Suprapubic skin (tissue), 4 donors: Measurements from ENCODE around the gene ZNF302. TPM values are rescaled to one million over a fixed set of nuclear protein-coding genes. Genes with fewer than 3 reads are reported as not detected.

Experiments used
- DNase-seq, 2 donors: peaks; one replicate each; pipeline ENCODE4 v3.0.0-alpha.2; 2019; ENCODE audit warnings: low spot score in 2 of 2
- H3K27ac ChIP-seq: fragments of 200-600 bp; sonication (generic); one replicate; pipeline ENCODE4 v1.5.1; 2019
- H3K27me3 ChIP-seq: fragments of 200-600 bp; sonication (generic); one replicate; pipeline ENCODE4 v1.5.1; 2019
- H3K36me3 ChIP-seq: fragments of 200-600 bp; sonication (generic); one replicate; pipeline ENCODE4 v1.5.1; 2019
- H3K4me1 ChIP-seq: fragments of 200-600 bp; sonication (generic); one replicate; pipeline ENCODE4 v1.5.1; 2019
- H3K4me3 ChIP-seq: fragments of 200-600 bp; sonication (generic); one replicate; pipeline ENCODE4 v1.5.1; 2019; ENCODE audit warnings: mild to moderate bottlenecking
- H3K9me3 ChIP-seq: fragments of 200-600 bp; sonication (generic); one replicate; pipeline ENCODE4 v1.5.1; 2019
- EP300 ChIP-seq: sonication (generic); formaldehyde crosslinking; IDR thresholded peaks from one replicate; pipeline ENCODE4 v1.6.1; 2017; ENCODE audit warnings: antibody characterized with exemption
- POLR2A ChIP-seq, 2 donors: fragments of 450-650 bp; IDR thresholded peaks; one replicate each; pipeline ENCODE4 v1.6.1; 2017; ENCODE audit warnings: antibody characterized with exemption in 2 of 2, mild to moderate bottlenecking in 2 of 2, moderate library complexity in 2 of 2
- POLR2AphosphoS5 ChIP-seq, 3 donors: sonication (generic); formaldehyde crosslinking; IDR thresholded peaks; one replicate each; pipeline ENCODE4 v1.6.1; 2017; ENCODE audit warnings: antibody characterized with exemption in 3 of 3
- WGBS: methylation state at CpG from one replicate; pipeline ENCODE4 v1.1.5; 2018; 5-methylcytosine and 5-hydroxymethylcytosine counted together
- total RNA-seq, 4 donors: library from RNA; depleted of rRNA; stranded (reverse); fragments of >200 nt; gene quantifications; one replicate each; pipeline ENCODE4 v1.1.0, GENCODE V29; 2016
- TF ChIP-seq, protein P1 (sequence below), 2 donors: fragments of 200-600 bp in 1 of 2; fragments of 450-650 bp in 1 of 2; sonication (generic) in 1 of 2; IDR thresholded peaks; one replicate each; pipeline ENCODE4 v1.5.1; 2016 to 2019; ENCODE audit warnings: antibody characterized with exemption in 2 of 2, mild to moderate bottlenecking in 1 of 2, moderate library complexity in 1 of 2

The ZNF302 gene
- total RNA-seq, 4 donors from 2014 or later, result 9.8 to 33.8 (median 21.4) TPM

GRCh38 chr19:34715357-34715756, 37.9 kb downstream of the ZNF302 start:
- Histone ChIP-seq H3K27me3 (peaks cover 4% of the 10 kb centered on the region), H3K9me3 (no peaks in the 10 kb centered on the region), H3K36me3 (no peaks in the 10 kb centered on the region), H3K4me1 (no peaks in the 10 kb centered on the region), H3K27ac (no peak overlapping the region), H3K4me3 (no peak overlapping the region)
- TF ChIP-seq POLR2A (IDR thresholded peaks at IDR 0.05) (no peak), EP300 (no peak), POLR2AphosphoS5 (IDR thresholded peaks at IDR 0.05) (no peak)
- TF ChIP-seq, protein P1, sequence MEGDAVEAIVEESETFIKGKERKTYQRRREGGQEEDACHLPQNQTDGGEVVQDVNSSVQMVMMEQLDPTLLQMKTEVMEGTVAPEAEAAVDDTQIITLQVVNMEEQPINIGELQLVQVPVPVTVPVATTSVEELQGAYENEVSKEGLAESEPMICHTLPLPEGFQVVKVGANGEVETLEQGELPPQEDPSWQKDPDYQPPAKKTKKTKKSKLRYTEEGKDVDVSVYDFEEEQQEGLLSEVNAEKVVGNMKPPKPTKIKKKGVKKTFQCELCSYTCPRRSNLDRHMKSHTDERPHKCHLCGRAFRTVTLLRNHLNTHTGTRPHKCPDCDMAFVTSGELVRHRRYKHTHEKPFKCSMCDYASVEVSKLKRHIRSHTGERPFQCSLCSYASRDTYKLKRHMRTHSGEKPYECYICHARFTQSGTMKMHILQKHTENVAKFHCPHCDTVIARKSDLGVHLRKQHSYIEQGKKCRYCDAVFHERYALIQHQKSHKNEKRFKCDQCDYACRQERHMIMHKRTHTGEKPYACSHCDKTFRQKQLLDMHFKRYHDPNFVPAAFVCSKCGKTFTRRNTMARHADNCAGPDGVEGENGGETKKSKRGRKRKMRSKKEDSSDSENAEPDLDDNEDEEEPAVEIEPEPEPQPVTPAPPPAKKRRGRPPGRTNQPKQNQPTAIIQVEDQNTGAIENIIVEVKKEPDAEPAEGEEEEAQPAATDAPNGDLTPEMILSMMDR (IDR thresholded peaks at IDR 0.05), result no peak
- DNase-seq, result no peak

GRCh38 chr19:34722353-34722752, 44.9 kb downstream of the ZNF302 start:
- 38% methylated on average over 11 of the region's 11 CpGs for WGBS

DNA sequence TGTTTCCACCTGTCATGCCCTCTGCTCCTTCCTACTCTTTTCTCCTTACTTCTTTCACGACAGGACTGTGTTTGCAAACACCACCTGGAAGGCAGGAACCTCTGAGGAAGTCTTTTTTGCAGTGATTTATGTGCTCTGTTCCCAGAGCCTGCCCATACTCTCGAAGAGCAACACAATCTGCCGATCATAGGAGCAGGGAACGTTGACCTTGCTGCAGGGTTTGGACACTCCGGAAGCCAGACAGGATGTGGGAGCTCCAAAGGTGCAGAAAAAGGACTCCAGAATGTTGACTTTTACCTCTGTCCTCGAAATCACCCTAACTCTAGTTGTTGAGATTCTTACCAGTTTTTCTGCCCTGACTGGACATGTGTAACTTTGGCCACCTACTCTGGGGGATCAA, 47.9 kb downstream of the ZNF302 start:
- TF ChIP-seq POLR2A (IDR thresholded peaks at IDR 0.05) (no peak), EP300 (no peak), POLR2AphosphoS5 (IDR thresholded peaks at IDR 0.05) (no peak)
- TF ChIP-seq, protein P1 (IDR thresholded peaks at IDR 0.05), result no peak
- no peak for DNase-seq
- 20% methylated on average over 6 of the region's 6 CpGs for WGBS

More at GRCh38 chr19:34722353-34722752, 44.9 kb downstream of the ZNF302 start:
- Histone ChIP-seq H3K9me3 (no peaks in the 10 kb centered on the region), H3K36me3 (no peaks in the 10 kb centered on the region), H3K27me3 (peaks cover 25% of the 10 kb centered on the region), H3K27ac (no peak overlapping the region), H3K4me1 (no peaks in the 10 kb centered on the region), H3K4me3 (no peak overlapping the region)
- no peak for DNase-seq
- TF ChIP-seq EP300 (no peak), POLR2AphosphoS5 (IDR thresholded peaks at IDR 0.05) (no peak), POLR2A (IDR thresholded peaks at IDR 0.05) (no peak)
- TF ChIP-seq, protein P1 (IDR thresholded peaks at IDR 0.05), result no peak

DNA sequence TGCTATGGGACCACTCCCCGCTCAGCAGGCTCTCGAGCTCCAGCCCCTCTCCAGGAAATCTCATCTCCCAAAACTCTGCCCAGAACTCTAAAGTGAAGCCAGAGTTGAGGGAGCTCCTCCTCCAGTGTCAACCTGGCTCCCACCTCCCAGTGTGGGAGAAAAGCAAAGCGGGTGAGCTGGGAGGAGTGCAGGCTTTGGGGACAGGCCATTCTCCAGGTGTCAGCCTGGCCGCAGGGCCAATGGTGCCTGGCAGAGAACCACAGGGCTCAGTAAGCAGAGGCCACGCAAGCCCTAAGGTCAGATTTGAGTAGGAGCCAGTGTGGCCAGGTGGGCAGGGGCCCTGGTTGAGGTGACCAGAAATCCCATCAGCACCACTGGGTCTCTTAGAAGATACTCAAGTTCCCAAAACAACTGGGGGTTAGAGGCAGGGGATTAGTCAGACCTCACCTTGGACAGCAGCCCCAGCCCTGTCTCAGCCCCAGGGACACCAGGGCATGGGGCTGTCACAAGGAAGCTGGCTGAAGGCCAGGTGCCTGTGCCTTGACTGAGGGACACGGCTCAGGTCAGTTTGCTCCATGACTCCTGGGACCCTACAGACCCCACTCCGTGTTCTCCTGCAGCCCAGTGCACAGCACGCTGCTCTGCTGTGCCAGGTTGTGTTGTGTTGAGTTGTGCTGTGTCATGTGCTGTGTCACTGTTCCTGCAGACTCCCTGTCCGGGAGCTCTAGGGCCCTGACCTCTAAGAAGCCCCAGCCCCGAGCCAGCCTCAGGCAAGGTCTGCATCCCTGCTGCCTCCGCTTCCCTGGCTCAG, 53.7 kb downstream of the ZNF302 start:
- Histone ChIP-seq H3K27me3 (peaks cover 13% of the 10 kb centered on the region), H3K9me3 (no peaks in the 10 kb centered on the region), H3K36me3 (peaks cover 8% of the 10 kb centered on the region), H3K27ac (no peak overlapping the region), H3K4me1 (peaks cover 19% of the 10 kb centered on the region), H3K4me3 (no peak overlapping the region)
- no peak for DNase-seq
- WGBS, result 82% methylated on average over 7 of the region's 11 CpGs
- TF ChIP-seq, protein P1 (IDR thresholded peaks at IDR 0.05), result no peak
- TF ChIP-seq POLR2AphosphoS5 (IDR thresholded peaks at IDR 0.05) (no peak), EP300 (no peak), POLR2A (IDR thresholded peaks at IDR 0.05) (no peak)

More for the DNA sequence above, 47.9 kb downstream of the ZNF302 start:
- H3K36me3 ChIP-seq, result no peaks in the 10 kb centered on the region
- peaks cover 28% of the 10 kb centered on the region for H3K27me3 ChIP-seq
- H3K4me1 ChIP-seq, result no peaks in the 10 kb centered on the region
- no peaks in the 10 kb centered on the region for H3K9me3 ChIP-seq
- no peak overlapping the region for H3K27ac ChIP-seq
- H3K4me3 ChIP-seq, result no peak overlapping the region

GRCh38 chr19:34731964-34732363, 54.5 kb downstream of the ZNF302 start:
- peaks cover 19% of the 10 kb centered on the region for H3K4me1 ChIP-seq
- 92% methylated on average over 5 of the region's 7 CpGs for WGBS
- TF ChIP-seq EP300 (no peak), POLR2AphosphoS5 (IDR thresholded peaks at IDR 0.05) (no peak), POLR2A (IDR thresholded peaks at IDR 0.05) (no peak)
- TF ChIP-seq, protein P1 (IDR thresholded peaks at IDR 0.05), result no peak
- no peak overlapping the region for H3K27ac ChIP-seq
- H3K36me3 ChIP-seq, result peaks cover 8% of the 10 kb centered on the region
- peaks cover 7% of the 10 kb centered on the region for H3K27me3 ChIP-seq
- no peak for DNase-seq
- no peak overlapping the region for H3K4me3 ChIP-seq
- H3K9me3 ChIP-seq, result no peaks in the 10 kb centered on the region
